GM19023 (cell line): ENCODE data around the gene IFNA17.
"Not testable (repeated sequence)": the region's sequence is repeated elsewhere in the genome, so short reads cannot be mapped to it uniquely, and the experiment has no call there.

Experiments used
- ATAC-seq: cut with Tn5 transposase; IDR thresholded peaks from one replicate; pipeline ENCODE4 v1.9.1; 2021; ENCODE audit warnings: mild to moderate bottlenecking, moderate library complexity; ENCODE audit not compliant: unreplicated experiment

Gene IFNA17

GRCh38 chr9:21212160-21212559, 15.9 kb downstream of the IFNA17 start:
- ATAC-seq, result not testable (repeated sequence)

GRCh38 chr9:21210782-21211181, 17.2 kb downstream of the IFNA17 start:
- ATAC-seq, result not testable (repeated sequence)

- ATAC-seq, result no peak
Observed at GRCh38 chr9:21210311-21210710, 17.7 kb downstream of the IFNA17 start.

GRCh38 chr9:21207043-21207442, 21.0 kb downstream of the IFNA17 start, which contains the start of gene IFNA10:
Gene IFNA10 (minus strand): TSS chr9:21207143. CDS start chr9:21207097, 46 bp downstream.
- not testable (repeated sequence) for ATAC-seq

- ATAC-seq, result no peak
Observed at GRCh38 chr9:21205204-21205603, 22.8 kb downstream of the IFNA17 start.

GRCh38 chr9:21202105-21202504, 25.9 kb downstream of the IFNA17 start, which contains the start of gene IFNA7:
Gene IFNA7 (minus strand): TSS chr9:21202205. CDS start chr9:21202165, 40 bp downstream.
- not testable (repeated sequence) for ATAC-seq

- ATAC-seq, result peak; percentile 91
Observed at GRCh38 chr9:21194867-21195776, 32.9 kb downstream of the IFNA17 start.

- ATAC-seq, result not testable (repeated sequence)
Observed at GRCh38 chr9:21187487-21187886, 40.5 kb downstream of the IFNA17 start, which contains the start of gene IFNA4. Gene IFNA4 (minus strand): TSS chr9:21187587. CDS start chr9:21187531, 56 bp downstream.

GRCh38 chr9:21182810-21183736, 44.9 kb downstream of the IFNA17 start:
- peak; percentile 95 for ATAC-seq
